ENCODE data around the gene TRIP13.
"Not testable (repeated sequence)": the region's sequence is repeated elsewhere in the genome, so short reads cannot be mapped to it uniquely, and the experiment has no call there.

The TRIP13 gene

DNA sequence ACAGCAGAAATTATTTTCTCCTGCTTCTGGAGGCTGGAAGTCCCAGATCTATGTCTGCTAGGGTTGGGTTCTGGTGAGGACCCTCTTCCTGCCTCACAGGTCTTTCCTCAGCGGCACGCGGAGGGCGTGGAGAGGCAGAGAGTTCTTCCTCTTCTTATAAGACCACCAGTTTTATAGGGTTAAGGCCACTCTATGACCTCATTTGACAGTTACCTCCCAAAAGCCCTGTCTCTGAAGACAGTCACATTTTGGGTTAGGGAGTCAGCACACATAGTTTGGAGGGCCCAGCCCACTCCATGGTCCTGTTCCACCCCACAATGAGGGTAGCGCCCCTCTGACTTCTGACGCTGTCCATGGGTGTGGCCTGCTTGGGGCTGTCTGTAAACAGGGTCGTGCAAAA is 46.7 kb downstream of the TRIP13 start:
- DNase-seq = no peak

DNA sequence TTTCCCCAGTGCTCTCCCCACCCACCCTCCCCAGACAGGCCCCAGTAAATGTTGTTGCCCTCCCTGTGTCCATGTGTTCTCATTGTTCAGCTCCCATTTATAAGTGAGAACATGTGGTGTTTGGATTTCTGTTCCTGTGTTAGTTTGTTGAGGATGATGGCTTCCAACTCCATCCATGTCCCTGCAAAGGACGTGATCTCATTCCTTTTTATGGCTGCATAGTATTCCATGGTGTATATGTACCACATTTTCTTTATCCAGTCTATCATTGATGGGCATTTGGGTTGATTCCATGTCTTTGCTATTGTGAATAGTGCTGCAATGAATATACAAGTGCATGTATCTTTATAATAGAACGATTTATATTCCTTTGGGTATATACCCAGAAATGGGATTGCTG is 48.1 kb downstream of the TRIP13 start:
- DNase-seq = not testable (repeated sequence)

DNA sequence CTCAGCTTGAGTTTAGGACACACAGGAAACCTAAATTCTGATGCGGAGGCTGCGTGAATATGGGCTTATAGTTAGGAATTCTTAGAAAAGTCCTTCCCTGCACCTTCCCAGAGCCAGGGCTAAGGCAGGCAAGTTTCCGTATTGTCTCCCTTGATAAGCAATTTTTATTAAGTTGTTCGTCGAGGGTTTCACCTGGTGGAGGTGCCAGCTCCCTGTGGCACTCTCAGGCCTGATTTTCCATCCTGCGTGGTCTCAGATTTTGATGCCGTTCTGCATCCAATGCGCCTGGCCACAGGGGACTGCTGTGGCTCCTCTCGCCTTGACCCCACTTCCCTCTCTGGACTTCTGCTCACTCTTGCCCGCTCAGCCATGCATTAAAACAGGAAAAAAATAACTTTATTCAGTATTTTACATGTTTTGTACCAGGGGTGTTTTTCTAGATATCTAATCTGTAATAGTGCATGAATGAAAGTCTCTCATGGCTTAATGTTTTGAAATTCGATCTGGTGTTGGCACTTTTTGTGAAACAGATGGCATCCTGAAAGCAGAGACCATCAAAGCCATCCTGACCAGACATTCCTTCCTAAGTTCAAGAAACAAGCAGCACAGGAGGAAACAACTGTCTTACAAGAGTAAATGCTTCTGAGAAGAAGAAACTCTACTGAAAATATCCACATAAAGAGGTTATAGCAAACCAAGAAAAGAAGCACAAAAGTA is 50.7 kb downstream of the TRIP13 start:
- no peak for DNase-seq

DNA sequence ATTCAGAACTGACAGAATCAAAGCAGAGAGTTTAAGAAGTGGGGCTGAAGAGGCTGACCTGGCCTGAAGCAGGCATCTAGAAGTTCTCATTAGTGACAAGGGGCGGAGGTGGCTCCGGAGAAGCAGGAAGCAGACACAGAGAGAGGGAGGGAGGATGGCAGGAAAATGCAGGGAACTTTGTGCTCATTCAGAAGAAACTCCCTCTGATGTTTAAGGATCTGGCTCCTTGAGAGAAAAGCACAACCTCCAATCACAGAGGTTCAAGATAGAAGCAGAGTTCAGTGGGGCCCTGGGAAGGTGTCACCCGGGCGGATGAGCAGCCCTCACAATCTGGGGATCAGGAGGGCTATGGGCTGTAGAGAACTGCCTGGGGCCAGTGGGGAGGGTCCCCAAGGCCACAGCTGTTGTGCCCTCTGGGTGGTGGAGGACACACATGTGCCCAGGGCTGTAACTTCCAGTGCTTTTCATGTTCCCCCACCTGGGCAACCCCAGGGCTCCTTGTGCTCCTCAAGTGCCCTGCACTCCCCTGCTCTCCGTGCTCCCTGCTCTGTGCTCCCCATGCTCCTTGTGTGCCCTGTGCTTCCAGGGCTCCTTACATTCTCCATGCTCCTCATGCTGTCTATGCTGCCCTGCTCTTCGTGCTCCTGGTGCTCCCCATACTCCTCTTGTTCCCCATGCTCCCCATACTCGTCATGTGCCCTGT is 51.4 kb downstream of the TRIP13 start:
- DNase-seq = no peak

DNA sequence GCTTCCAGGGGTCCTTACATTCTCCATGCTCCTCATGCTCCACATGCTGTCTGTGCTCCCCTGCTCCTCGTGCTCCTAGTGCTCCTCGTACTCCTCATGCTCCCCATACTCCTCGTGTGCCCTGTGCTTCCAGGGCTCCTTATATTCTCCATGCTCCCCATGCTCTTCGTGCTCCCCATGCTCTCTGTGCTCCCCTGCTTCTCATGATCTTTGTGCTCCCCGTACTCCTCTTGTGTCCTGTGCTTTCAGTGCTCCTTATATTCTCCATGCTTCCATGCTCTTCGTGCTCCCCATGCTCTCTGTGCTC is 51.9 kb downstream of the TRIP13 start:
- no peak for DNase-seq

DNA sequence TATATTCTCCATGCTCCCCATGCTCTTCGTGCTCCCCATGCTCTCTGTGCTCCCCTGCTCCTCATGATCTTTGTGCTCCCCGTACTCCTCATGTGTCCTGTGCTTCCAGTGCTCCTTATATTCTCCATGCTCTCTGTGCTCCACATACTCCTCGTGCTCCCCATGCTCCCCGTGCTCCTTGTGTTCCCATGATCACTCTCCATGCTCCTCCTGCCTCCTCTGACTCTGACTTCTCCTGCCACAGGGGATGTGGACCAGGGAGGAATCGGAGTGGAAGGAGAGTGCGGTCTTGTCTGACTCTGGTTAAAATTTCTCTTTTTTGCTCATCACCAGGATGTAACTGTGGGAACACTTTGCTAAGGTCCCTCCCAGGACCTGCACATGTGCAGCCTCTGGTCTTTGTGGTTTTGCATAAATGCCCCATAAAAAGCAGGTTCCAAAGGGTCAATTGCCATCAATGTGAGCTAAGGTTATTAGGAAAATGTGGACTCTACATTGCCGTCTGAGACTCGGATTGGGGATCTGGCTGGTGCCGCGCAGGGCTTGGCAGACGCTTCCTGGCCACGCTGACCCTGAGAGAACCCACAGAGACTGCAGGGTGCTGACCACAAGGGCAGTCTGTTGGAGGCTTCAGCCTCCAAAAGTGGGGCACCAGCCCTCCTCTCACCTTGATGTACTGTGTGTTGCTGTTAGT is 52.5 kb downstream of the TRIP13 start:
- DNase-seq = no peak

DNA sequence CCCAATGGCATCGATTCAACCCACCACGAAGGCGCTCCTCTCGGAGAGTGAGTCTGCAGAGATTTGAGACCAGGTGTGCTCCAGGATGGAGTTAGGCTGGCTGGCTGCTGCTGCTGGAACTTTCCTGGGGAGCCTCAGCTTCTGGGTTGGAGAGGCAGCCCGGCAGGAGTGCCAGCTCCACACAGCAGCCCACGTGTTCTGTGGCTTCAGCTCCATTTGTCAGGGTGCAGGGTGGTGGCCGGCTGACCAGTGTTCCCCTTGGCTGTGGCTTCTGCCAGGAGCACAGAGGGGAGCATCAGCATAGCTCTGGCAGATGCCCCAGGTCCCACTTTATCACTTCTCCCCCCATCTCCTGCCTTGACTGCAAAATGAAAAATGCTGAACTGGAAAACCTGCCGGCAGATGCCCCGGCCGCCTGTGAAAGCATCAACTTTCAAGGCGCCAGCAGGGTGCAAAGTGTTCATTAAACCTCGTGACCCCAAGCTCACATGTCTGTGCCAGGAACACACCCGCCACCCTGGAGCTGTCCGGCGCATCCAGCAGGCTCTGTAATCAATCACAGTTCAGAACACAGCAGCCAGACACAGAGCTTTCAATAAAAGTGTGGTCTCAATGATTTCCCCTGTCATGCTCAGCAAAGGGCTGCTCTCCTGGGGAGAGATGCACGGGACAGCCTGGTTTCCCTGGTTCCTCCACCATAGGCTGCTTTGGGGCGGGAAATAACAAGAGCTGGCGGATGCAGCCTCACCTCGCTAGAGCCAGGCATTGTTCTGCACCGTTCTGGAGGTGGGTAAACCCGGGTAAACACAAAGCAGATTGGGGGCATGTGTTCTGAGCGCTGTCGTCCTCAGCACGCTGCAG is 53.2 kb downstream of the TRIP13 start:
- no peak for DNase-seq

DNA sequence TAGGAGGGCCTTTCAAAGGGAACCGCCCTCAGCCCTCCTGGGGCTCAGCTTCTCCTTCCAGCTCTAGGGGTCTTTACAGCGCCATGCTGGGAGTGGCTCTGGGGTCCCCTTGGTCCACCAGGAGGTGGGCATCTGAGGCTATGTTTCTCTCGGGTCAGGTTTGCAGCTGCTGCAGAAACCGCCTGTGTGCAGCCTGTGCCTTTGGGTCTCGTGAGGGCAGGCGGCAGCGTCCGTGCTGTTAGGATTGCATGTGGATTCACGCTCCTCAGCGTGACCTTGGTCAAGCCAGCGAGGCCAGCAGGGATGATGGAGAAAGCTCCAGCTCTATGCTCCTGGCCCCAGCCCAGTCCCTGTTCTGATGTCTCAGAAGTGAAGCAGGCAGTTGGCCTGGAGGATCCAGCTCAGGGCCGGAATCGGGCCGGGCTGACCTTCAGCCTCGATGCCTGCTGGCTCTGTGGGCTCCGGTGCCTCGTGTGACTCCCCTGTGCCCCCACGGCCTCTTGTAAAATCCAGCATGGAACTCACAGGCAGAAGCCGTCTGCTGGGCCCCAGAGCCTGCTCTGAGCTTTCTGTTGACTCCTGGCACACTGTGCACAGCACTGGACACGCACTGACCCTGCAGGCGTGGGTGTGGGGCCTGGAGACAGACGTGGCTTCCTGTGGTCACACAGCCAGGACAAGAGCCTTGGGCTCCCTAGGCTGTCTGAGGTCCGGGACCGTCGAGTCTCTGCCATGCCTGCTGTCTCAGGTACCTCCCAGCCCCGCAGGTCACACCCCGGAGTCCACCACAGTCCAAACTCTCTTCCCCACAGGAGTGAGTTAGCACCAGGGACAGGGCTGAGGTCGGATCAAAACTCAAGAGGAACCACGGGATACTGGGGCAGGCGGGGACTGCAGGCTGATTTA is 54.3 kb downstream of the TRIP13 start:
- DNase-seq = no peak

DNA sequence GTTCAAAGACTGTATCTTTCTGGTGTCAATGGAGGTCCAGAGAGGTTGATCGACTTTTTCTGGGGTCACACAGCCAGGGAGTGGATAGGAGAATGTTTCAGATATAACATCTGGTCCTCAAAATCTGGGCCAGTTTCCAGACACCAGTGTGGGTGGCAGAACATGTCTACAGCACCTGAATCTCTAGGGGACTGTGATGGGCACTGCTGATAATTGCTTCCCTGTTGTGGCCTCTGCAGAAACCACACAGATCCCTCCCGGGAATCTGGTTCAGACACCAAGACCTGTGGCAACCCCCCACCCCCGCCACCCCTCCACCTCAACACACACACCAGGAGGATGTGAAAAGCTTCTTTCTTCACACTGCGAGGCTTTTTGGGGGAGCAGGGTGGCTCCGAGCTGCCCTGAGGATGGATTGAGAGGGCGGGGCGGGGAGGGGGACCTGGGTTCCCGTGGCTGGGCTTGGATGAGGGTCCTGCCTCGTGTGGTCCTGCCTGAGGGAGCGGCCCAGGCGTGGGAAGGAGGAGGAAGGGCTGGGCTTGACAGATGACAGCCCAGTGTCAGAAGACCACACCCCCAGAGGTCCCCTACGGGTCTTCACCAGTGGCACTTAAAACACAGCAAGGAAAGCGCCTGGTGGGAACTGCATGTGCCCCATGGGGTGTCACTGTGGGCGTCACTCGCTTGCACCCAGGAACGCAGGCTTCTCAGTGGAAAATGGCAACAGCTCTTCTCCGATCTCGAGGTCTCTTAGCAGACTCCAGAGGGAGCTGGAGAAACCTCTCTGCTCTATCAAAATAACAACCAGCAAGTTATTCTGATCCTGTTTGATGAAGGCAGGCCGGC is 55.2 kb downstream of the TRIP13 start:
- no peak for DNase-seq

DNA sequence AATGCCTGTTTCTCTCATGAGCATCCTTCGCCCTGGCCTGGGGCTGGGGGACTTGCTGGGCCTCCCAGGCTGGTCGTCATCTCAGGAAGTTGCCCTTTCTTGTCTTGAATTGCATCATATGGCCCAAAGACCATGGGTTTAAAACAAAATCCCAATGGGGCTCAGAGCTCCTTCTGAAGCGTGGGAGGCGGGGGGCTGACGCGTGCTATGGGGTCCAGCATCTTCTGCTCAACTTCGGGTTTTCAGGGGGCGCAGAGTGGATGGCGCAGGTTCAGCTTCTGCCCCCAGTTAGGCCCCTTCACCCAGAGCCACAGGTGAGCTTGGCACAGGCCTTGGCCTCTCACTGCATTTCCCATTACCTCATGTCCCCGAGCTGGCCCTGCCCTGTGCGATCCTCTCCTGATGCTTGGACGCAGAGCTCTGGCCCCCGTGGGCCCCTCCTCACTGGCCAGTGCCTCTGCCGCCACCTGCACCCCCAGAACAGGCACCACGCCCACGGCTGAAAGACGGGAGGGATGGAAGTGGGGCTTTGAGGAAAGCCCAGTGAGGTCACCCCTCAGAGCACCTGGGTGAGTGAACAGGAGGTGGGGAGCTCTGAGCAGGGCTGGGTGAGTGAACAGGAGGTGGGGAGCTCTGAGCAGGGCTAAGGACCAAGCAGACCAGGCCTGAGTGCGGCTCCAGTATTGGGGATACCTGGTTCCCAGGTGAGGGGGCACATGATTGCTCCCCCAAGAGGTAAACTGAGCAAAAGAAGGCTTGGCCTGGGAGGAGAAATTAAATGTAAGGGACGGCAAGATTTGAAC is 56.0 kb downstream of the TRIP13 start:
- no peak for DNase-seq

DNA sequence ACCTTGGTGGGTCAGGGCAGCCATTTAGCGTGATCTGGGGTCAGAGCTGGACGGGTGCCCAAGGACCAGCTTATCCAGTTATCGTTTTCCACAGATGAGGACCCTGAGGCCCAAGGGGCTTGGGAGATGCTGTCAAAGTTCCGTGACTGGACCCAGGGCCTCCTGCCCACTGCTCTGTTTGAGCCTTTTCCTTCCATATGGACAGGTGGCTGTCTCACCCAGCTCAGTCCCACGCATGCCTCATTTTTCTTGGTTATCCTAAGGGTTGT is 56.5 kb downstream of the TRIP13 start:
- no peak for DNase-seq

DNA sequence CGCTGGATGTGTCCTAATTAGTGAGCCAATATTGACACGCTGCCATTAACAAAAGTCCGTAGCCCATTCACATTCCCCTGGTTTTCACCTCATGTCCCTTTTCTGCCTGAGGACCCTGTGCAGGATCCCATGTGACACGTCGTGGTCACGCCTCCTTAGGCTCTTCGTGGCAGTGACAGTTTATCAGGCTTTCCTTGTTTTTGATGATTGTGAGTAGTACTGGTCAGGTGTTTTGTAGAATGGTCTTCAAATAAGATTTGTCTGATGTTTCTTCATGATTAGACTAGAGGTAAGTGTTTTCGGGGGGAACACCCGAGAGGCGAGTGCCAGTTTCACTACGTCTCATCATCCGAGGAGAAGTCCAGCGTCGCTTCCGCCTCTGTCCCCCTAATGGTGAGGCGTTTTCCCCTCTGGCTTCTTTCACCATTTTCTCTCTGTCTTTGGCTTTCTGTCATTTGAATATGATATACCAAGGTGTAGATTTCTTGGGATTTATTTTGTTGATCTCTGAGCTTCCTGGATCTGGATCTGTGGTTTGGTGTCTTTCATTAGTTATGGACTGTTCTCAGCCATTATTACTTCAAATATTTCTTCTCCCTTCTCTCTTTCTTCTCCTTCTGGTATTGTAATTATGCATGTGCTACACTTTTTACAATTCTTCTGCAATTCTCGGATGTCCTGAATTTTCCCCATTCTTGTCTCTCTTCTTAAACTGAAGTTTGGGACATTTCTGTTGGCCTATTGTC is 57.3 kb downstream of the TRIP13 start:
- no peak for DNase-seq

DNA sequence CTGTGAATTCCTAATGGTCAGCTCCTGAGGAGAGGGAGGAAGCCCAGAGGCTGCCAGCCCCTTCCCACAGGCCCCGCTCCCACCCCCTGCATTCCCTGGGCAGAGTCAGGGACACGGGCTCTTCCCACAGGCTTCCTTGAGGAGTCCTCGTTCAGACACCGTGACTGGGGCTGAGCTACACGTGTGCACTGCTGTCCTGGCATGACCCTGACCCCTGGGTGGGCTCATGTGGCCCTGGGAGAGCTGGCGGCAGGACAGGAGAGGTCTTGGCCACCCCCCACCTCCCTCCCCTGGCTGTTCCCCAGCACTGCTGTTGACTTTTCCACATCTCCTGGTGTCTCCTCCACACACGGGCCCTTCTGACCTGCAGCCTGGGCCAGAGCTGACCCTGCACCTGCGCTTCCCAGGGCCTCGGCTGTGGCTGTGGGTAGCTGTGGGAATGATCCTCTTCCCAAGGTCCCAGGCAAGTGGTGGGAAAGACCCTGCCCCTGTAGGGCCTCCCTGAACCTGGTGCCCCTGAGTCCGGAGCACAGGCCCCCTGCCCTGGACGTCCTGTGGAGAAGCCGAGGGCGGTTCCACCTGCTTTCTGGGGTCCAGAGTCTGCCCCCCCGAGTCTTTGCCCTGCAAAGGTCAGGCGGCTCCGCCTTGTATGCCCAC is 59.4 kb downstream of the TRIP13 start:
- DNase-seq = no peak

DNA sequence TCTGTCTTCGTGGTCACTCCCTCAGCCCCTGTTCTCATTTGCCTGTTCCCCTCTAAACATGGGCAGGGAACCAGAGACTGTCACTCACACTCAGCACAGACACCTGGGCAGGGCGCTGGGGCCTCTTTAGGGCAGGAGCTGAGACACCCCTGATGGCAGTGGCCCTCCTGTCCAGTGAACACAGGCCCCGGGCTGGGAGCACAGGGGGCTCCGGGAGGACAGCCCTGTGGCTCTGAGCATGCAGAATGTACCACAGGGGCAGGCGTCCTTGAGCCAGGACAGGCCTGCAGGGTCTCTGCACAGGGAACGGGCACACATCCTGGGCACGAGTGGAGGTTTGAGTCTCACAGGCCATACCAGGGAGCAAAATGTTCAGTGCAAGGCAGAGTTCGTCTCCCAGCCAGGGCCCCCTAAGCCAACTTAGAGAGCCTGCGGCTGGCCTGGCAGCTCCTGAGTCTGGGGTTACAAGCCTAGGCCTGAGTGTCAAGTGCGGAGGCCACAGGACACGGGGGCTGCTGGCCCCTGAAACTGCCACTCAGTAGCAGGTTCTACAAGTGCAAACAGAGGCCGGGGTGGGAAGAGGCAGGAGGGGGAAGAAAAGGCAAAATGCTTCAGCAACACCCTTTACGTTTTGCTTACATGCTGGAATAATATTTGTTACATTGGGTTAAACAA is 60.0 kb downstream of the TRIP13 start:
- DNase-seq = no peak

DNA sequence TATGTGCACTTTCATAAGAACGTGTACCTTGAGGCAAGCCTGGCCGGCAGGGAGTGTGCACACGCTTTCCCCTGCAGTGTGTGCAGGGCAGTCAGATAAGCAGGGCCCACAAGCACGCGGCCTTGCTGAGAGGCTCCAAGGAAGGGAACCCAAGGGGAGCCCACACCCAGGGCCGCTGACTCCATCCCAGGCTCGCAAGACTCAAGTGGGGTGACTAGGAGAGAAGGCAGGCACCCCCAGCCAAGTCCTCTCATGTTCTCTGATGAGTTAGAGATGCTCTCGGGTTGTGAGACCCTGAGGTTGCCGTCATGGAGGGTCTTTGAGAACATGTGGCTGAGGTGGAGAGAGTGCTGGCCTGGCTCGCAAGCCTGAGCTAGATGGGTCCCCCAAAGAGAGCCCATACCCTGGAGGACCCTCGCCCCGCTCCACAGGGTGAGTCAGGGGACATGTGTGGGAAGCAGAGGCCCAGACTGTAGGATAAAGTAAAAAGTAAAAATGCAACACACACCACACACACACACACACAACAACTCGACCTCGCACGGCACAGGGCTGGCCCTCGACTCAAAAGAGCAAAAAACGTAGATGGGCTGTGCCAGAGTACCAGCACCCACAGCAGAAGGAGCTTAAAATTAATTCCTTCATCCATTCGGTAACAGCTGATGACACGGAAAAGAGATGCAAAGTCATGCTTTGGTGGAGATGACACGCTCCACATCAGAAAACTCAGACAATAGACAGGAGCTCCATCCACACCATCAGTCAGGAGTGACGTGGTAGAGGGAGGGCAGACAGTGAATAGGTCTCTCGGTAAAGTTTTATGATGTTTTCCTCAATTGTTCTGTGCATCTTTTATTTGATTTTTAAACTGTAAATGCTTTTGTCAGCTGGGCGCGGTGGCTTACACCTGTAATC is 61.1 kb downstream of the TRIP13 start:
- DNase-seq = no peak

DNA sequence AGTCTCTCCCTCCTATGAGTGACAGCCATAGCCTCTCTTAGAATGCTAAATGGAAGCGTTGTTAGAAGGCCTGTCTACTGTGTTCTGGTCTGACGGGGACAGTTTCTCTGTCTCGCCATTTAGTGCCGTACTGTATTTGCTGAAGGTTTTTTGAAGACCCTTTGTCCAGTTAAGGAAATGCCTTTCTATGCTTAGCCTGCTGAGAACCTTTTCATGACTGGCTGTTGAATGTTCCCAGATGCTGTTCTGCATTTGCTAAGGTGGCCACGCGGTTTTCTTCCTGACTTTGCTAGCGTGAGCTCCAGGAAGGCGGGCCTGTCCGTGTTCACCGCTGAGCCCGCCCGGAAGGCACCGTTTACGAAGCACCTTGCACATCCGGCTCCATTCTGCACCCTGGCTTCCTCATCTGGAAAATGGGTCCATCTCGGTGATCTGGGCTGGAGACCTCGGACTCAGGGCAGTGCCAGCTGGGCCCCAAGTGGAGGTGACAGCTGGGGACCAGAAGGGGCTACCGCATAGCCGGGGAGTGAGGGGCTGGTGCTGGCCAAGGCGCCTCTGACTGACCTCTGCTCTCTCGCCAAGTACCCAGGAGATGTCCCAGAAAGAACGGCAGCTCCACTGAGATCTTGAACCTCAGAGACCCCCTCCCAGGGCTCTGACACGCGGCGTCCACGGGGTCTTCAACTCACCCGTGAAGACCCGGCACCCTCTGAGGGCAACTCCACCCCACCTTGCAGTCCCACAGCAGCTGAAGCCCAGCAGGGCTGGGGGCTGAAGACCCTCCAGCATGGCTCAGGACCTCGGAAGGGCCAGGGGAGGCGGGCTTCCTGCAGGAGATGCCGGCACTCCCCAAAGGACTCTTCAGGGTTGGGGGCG is 63.4 kb downstream of the TRIP13 start:
- DNase-seq = no peak

Measured in fibroblast of skin of back (primary cell).